Activated naive CD4-positive, alpha-beta T cell treated with anti-CD3 and anti-CD28 coated beads for 36 hours (primary cell): Measurements from ENCODE around the gene SLC25A33. TPM values are rescaled to one million over a fixed set of nuclear protein-coding genes. Genes with fewer than 3 reads are reported as not detected.
"Not testable (repeated sequence)": the region's sequence is repeated elsewhere in the genome, so short reads cannot be mapped to it uniquely, and the experiment has no call there.

Experiments used
- CTCF ChIA-PET: fragments of 350-600 bp; sonication (Branson Sonifier 250); formaldehyde crosslinking; loops from one replicate; lab custom pipeline; 2021; ENCODE audit warnings: antibody characterized with exemption; lab: Charles Lee
- DNase-seq: peaks from one replicate; pipeline ENCODE4 v3.0.0-alpha.2; 2020
- H3K27ac Mint-ChIP-seq: one replicate; pipeline ENCODE4 v1.8.0; 2021; ENCODE audit warnings: mild to moderate bottlenecking, mixed read lengths
- H3K27me3 Mint-ChIP-seq: one replicate; pipeline ENCODE4 v1.8.0; 2021; ENCODE audit warnings: low read depth, mixed read lengths
- H3K36me3 Mint-ChIP-seq: one replicate; pipeline ENCODE4 v1.8.0; 2021; ENCODE audit warnings: low read depth, mixed read lengths
- H3K4me1 Mint-ChIP-seq: one replicate; pipeline ENCODE4 v1.8.0; 2021; ENCODE audit warnings: low read depth, mixed read lengths
- H3K4me3 Mint-ChIP-seq: one replicate; pipeline ENCODE4 v1.8.0; 2021; ENCODE audit warnings: mild to moderate bottlenecking, moderate library complexity, mixed read lengths
- H3K9me3 Mint-ChIP-seq: one replicate; pipeline ENCODE4 v1.8.0; 2021; ENCODE audit warnings: mixed read lengths
- intact Hi-C: fragments of 100-400 bp; cut with micrococcal nuclease; formaldehyde crosslinking; loops from one replicate; pipeline ENCODE4 v1.15.1; 2023
- total RNA-seq, 2 experiments: library from RNA; stranded (reverse); gene quantifications; one replicate each; pipeline ENCODE4 v1.2.3, GENCODE V29; 2021

Gene SLC25A33
- total RNA-seq, 2 experiments from 2014 or later = 4.7 to 5.2 TPM

- peaks cover 9% of the 10 kb centered on the region for H3K4me1 Mint-ChIP-seq
- H3K4me3 Mint-ChIP-seq = no peak overlapping the region
- CTCF ChIA-PET = no interaction called here
- intact Hi-C loops = no loop called here
- H3K27me3 Mint-ChIP-seq = no peaks in the 10 kb centered on the region
- H3K27ac Mint-ChIP-seq = no peak overlapping the region
- peaks cover 16% of the 10 kb centered on the region for H3K36me3 Mint-ChIP-seq
- DNase-seq = no peak
- H3K9me3 Mint-ChIP-seq = no peaks in the 10 kb centered on the region
Observed at GRCh38 chr1:9549955-9550546, 10.8 kb downstream of the SLC25A33 start.

- peaks cover 31% of the 10 kb centered on the region for H3K36me3 Mint-ChIP-seq
- intact Hi-C loops = no loop called here
- H3K9me3 Mint-ChIP-seq = no peaks in the 10 kb centered on the region
- no peaks in the 10 kb centered on the region for H3K27me3 Mint-ChIP-seq
- H3K4me3 Mint-ChIP-seq = no peak overlapping the region
- H3K4me1 Mint-ChIP-seq = peaks cover 11% of the 10 kb centered on the region
- CTCF ChIA-PET = no interaction called here
- DNase-seq = no peak
- no peak overlapping the region for H3K27ac Mint-ChIP-seq
Observed at GRCh38 chr1:9551984-9552383, 12.7 kb downstream of the SLC25A33 start.

- no peak for DNase-seq
- CTCF ChIA-PET = interaction anchor here (0.7 to 1.9 kb wide), 3 partner anchors 58 to 166 kb away, joined by 3 to 4 read pairs (median 3); no protein-coding TSS in a partner anchor
- peaks cover 29% of the 10 kb centered on the region for H3K36me3 Mint-ChIP-seq
- peaks cover 21% of the 10 kb centered on the region for H3K4me1 Mint-ChIP-seq
- H3K9me3 Mint-ChIP-seq = no peaks in the 10 kb centered on the region
- intact Hi-C loops = no loop called here
- no peak overlapping the region for H3K4me3 Mint-ChIP-seq
- H3K27me3 Mint-ChIP-seq = no peaks in the 10 kb centered on the region
- H3K27ac Mint-ChIP-seq = no peak overlapping the region
Observed at GRCh38 chr1:9553736-9554144, 14.5 kb downstream of the SLC25A33 start.

GRCh38 chr1:9555942-9556341 lies 16.7 kb downstream of the SLC25A33 start:
- intact Hi-C loops = no loop called here
- DNase-seq = no peak
- Mint-ChIP-seq H3K27ac (no peak overlapping the region), H3K36me3 (peaks cover 23% of the 10 kb centered on the region), H3K4me1 (peaks cover 29% of the 10 kb centered on the region), H3K9me3 (no peaks in the 10 kb centered on the region), H3K27me3 (no peaks in the 10 kb centered on the region), H3K4me3 (no peak overlapping the region)
- CTCF ChIA-PET = no interaction called here

GRCh38 chr1:9557624-9558023 lies 18.4 kb downstream of the SLC25A33 start:
- Mint-ChIP-seq H3K4me3 (no peak overlapping the region), H3K27ac (no peak overlapping the region), H3K9me3 (no peaks in the 10 kb centered on the region), H3K27me3 (no peaks in the 10 kb centered on the region), H3K36me3 (peaks cover 24% of the 10 kb centered on the region), H3K4me1 (peaks cover 29% of the 10 kb centered on the region)
- CTCF ChIA-PET = interaction anchor here (0.6 kb wide), 1 partner anchor 190 kb away, joined by 3 read pairs; no protein-coding TSS in a partner anchor
- intact Hi-C loops = no loop called here
- DNase-seq = no peak

GRCh38 chr1:9558271-9558945 lies 19.1 kb downstream of the SLC25A33 start:
- no peaks in the 10 kb centered on the region for H3K27me3 Mint-ChIP-seq

GRCh38 chr1:9558946-9559545 lies 19.8 kb downstream of the SLC25A33 start:
- H3K4me1 Mint-ChIP-seq = peaks cover 29% of the 10 kb centered on the region
- peaks cover 19% of the 10 kb centered on the region for H3K36me3 Mint-ChIP-seq
- intact Hi-C loops = no loop called here
- no peaks in the 10 kb centered on the region for H3K27me3 Mint-ChIP-seq
- CTCF ChIA-PET = interaction anchor here (1.1 kb wide), 2 partner anchors 29 to 63 kb away, joined by 3 to 4 read pairs; no protein-coding TSS in a partner anchor
- no peak for DNase-seq
- no peaks in the 10 kb centered on the region for H3K9me3 Mint-ChIP-seq
- no peak overlapping the region for H3K27ac Mint-ChIP-seq
- H3K4me3 Mint-ChIP-seq = no peak overlapping the region

More at GRCh38 chr1:9558271-9558945, 19.1 kb downstream of the SLC25A33 start:
- no peak for DNase-seq
- Mint-ChIP-seq H3K36me3 (peaks cover 24% of the 10 kb centered on the region), H3K27ac (no peak overlapping the region), H3K4me1 (peaks cover 29% of the 10 kb centered on the region), H3K9me3 (no peaks in the 10 kb centered on the region), H3K4me3 (no peak overlapping the region)
- intact Hi-C loops = no loop called here
- CTCF ChIA-PET = interaction anchor here (1.1 kb wide), 1 partner anchor 62 kb away, joined by 3 read pairs; no protein-coding TSS in a partner anchor

- no peaks in the 10 kb centered on the region for H3K27me3 Mint-ChIP-seq
- intact Hi-C loops = no loop called here
- CTCF ChIA-PET = interaction anchor here (1.1 kb wide), 2 partner anchors 28 to 64 kb away, joined by 3 to 4 read pairs; no protein-coding TSS in a partner anchor
- H3K4me3 Mint-ChIP-seq = no peak overlapping the region
- peaks cover 29% of the 10 kb centered on the region for H3K4me1 Mint-ChIP-seq
- H3K36me3 Mint-ChIP-seq = peaks cover 19% of the 10 kb centered on the region
- no peak overlapping the region for H3K27ac Mint-ChIP-seq
- H3K9me3 Mint-ChIP-seq = no peaks in the 10 kb centered on the region
- DNase-seq = no peak
Observed at GRCh38 chr1:9559673-9560072, 20.4 kb downstream of the SLC25A33 start.

GRCh38 chr1:9560090-9560489 lies 20.8 kb downstream of the SLC25A33 start:
- H3K4me1 Mint-ChIP-seq = peaks cover 29% of the 10 kb centered on the region
- CTCF ChIA-PET = interaction anchor here (1.1 kb wide), 1 partner anchor 28 kb away, joined by 4 read pairs; no protein-coding TSS in a partner anchor
- H3K27ac Mint-ChIP-seq, DNase-seq, H3K4me3 Mint-ChIP-seq, intact Hi-C loops, H3K9me3 Mint-ChIP-seq, H3K27me3 Mint-ChIP-seq: not testable (repeated sequence)
- peaks cover 19% of the 10 kb centered on the region for H3K36me3 Mint-ChIP-seq

- no peak overlapping the region for H3K27ac Mint-ChIP-seq
- no peak overlapping the region for H3K4me3 Mint-ChIP-seq
- no peak for DNase-seq
- H3K4me1 Mint-ChIP-seq = peaks cover 26% of the 10 kb centered on the region
- intact Hi-C loops = no loop called here
- peaks cover 7% of the 10 kb centered on the region for H3K36me3 Mint-ChIP-seq
- H3K9me3 Mint-ChIP-seq = no peaks in the 10 kb centered on the region
- no peaks in the 10 kb centered on the region for H3K27me3 Mint-ChIP-seq
- CTCF ChIA-PET = no interaction called here
Observed at GRCh38 chr1:9561429-9561828, 22.2 kb downstream of the SLC25A33 start.

GRCh38 chr1:9569267-9569666 lies 30.0 kb downstream of the SLC25A33 start:
- CTCF ChIA-PET = no interaction called here
- no peaks in the 10 kb centered on the region for H3K9me3 Mint-ChIP-seq
- no peak overlapping the region for H3K4me3 Mint-ChIP-seq
- H3K36me3 Mint-ChIP-seq = peaks cover 18% of the 10 kb centered on the region
- H3K4me1 Mint-ChIP-seq = no peaks in the 10 kb centered on the region
- no peaks in the 10 kb centered on the region for H3K27me3 Mint-ChIP-seq
- DNase-seq = no peak
- no peak overlapping the region for H3K27ac Mint-ChIP-seq
- intact Hi-C loops = no loop called here

- DNase-seq, H3K4me3 Mint-ChIP-seq, intact Hi-C loops, H3K9me3 Mint-ChIP-seq, H3K27ac Mint-ChIP-seq, H3K27me3 Mint-ChIP-seq, H3K4me1 Mint-ChIP-seq: not testable (repeated sequence)
- CTCF ChIA-PET = interaction anchor here (1.6 to 3.9 kb wide), 2 partner anchors 76 to 283 kb away, joined by 3 to 25 read pairs; no protein-coding TSS in a partner anchor
- H3K36me3 Mint-ChIP-seq = peaks cover 20% of the 10 kb centered on the region
Observed at GRCh38 chr1:9570886-9571529, 31.7 kb downstream of the SLC25A33 start.
